ENCODE results near the gene ZNF439.
"Not testable (repeated sequence)": the region's sequence is repeated elsewhere in the genome, so short reads cannot be mapped to it uniquely, and the experiment has no call there.

The ZNF439 gene

DNA sequence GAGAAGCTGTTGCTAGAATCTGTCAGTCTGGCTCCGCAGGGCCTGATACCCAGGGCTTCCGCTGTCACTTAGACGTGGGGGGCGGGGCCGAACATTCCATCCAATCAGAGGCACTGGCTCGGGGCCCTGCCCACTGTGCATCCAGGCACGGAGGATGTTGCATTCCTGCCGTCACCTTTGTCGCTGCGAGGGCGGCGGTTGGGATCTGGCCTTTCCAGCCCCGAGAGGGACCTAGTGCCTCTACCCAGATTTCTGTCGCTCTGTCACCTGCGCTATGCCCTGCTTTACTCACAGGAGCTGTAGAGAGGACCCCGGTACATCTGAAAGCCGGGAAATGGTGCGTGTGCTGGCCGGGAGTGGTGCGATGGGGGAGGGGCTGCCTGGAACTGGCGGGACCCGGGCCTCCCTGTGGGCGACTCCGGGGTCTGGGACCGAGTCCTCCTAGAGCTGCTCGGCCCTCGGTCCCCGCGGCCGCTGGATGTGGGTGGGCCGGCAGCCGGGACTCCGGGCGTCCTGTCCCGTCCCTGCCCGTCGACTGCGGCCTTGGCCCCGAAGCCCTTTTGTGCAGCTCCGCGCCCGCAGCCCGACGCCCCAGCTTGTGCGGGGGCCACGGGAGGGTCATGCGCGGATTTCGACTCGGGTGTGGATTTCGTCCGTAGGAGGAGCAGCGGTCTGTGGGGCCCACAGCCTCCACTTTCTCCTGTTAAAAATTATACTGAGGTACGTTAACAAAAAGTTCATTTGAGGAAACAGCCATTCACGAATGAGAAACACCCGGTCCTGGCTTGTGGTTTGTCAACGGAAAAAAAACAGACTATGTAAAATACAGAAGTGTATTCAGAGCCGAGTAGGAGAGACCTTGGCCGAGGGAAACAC lies at the start of gene ZNF439:
ZNF439 (plus strand) TSS at position 133 of the 876 bp plus-strand sequence; CDS start at position 275, 142 bp downstream.
- peak; percentile 95 for DNase-seq (ENCODE audit: low spot score)

DNA sequence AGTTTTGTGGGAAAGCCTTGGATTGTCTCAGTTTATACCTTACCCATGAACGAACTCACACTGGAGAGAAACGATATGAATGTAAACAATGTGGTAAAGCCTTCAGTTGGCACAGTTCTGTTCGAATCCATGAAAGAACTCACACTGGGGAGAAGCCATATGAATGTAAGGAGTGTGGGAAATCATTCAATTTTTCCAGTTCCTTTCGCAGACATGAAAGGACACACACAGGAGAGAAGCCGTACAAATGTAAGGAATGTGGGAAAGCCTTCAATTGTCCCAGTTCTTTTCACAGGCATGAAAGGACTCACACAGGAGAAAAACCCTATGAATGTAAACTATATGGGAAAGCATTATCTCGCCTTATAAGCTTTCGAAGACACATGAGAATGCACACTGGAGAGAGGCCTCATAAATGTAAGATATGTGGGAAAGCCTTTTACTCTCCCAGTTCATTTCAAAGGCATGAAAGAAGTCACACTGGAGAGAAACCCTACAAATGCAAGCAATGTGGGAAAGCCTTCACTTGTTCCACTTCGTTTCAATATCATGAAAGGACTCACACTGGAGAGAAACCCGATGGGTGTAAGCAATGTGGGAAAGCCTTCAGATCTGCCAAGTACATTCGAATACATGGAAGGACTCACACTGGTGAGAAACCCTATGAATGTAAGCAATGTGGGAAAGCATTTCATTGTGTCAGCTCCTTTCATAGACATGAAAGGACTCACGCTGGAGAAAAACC lies 42.0 kb upstream of the ZNF439 start:
- no peak for DNase-seq (ENCODE audit: low spot score)

DNA sequence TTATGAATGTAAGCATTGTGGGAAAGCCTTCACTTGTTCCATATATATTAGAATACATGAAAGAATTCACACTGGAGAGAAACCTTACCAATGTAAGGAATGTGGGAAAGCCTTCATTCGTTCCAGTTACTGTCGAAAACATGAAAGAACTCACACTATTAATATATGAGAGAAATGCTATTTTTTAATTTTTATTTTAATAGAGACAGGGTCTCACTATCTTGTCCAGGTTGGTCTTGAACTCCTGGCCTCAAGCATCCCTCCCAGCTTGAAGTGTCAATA lies 41.5 kb upstream of the ZNF439 start:
- no peak for DNase-seq (ENCODE audit: low spot score)

DNA sequence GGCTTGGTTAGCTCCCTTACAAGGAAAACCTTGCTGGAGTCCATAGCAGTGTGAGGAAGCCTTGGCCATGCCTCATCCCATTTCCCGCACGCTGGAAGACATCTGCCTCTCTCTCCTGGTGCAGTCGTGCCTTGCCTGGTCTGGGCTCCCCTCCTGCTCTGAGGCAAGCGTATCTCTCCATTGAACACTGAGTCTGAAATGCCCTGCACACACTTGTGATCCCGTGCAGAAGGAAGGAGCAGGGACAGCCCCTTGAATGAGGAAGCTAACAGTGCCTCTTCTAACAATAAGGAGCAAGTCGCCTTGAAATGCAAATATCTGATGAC lies 34.9 kb upstream of the ZNF439 start:
- no peak for DNase-seq (ENCODE audit: low spot score)

DNA sequence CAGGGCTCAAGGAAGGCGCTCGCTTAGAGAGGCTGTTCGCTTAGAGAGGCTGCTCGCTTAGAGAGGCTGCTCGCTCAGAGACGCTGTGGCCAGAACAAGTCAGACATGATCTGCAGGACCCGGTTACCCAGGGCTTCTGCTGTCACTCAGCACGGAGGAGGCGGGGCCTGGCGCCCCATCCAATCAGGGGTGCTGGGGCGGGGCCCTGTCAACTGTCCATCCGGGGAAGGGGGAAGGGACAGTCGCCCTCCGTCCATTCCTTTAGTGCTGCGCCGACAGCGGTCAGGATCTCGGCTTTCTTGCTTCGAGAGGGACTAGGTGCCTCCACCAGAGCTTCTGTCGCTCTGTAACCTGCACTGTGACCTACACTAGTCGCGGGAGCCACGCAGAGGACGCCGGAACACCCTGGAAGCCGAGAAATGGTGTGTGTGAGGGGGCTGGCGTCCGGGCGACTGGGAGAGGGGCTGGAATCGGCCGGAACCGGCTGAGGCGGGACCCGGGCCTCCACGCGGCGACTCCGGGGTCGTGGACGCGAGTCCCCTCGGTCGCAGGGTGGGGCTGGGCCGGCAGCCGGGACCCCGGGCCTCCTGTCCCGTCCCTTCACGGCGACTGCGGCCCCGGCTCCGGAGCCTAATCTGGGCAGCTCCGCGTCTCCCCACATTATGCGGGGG lies 34.4 kb upstream of the ZNF439 start, which contains the start of gene ZNF440:
ZNF440 (plus strand) TSS at position 245 of the 671 bp plus-strand sequence; CDS start at position 420, 175 bp downstream.
- peak; percentile 98 for DNase-seq (ENCODE audit: low spot score)

DNA sequence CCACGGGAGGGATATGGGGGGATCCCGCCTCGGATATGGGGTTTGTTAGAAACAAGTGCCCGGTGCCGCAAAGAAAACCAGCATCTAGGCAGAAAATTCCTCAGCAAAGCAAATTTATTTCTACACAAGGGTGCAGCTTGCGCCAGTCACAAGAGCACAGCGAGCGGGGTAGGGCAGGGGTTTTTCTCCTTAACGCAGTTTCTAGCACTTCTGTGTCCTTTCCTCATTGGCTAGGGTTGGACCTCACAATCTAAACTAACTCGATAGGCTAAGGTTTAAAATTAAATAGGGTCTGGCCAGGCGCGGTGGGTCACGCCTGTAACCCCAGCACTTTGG lies 33.9 kb upstream of the ZNF439 start:
- peak; percentile 31 for DNase-seq (ENCODE audit: low spot score)

DNA sequence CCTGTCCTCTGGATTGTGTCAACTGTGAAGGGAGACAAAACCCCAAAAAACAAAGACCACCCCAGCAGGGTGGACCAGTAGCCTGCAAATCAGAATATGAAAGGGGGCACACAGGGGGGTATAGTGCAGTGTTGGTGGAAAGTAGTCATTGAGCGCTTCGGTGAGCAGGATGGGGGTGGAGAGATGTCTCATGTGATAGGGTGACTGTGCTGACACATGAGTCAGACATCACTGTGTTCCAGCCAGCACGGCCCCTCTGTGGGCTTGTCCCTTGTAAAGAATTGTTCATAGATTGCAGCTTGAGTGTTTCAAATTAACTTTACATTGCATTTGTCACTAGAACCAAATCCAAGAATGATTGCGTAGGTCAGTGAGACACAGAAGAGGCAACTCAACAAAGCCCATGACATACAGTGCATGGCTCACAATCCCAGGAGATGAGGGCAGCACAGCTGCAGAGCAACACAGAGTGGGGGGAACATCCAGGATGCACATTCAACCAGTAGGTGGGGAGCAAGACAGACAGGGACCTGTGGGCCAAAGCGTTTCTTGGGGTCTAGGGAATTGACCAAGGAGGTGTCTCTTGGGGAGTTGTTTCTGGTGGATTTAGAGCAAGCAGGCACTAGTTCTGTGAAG lies 26.9 kb upstream of the ZNF439 start:
- DNase-seq (ENCODE audit: low spot score) = no peak

DNA sequence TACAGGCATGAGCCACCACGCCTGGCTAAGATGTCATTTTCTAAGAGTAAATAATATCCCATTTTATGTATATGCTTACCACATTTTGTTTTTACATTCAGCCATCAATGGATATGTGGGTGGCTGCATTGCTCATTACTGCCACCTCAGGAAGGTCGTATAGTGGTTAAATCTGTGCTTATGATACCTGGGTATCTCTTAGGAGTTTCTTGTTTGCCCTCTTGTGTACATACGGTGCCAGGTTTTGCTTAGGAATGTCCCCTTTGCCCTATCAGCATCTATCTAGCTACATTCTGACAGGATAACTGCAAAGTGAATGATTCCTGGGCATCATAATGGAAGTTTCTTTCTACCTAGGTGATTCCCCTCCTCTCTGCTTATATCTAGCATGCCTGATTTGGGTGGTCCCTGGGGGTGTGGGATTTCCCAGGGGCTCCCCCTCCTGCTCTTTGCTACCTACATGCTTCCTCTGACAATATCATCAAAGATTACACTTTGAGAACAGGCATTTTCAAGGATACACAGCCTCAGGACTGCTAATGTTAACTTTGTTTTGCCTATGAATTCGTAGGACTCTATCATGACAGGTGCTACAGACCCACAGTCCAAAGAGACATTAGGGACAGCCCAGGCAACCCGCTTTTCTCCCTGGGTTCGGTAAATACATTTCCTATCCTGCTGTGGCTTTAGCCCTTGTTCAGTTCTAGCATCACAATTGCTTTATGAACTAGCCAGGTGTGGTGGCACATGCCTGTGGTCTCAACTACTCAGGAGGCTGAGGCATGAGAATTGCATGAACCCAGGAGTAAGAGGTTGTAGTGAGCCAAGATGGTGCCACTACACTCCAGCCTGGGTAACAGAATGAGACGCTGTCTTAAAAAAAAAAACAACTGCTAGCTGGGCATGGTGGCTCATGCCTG lies 19.3 kb upstream of the ZNF439 start:
- not testable (repeated sequence) for DNase-seq (ENCODE audit: low spot score)

DNA sequence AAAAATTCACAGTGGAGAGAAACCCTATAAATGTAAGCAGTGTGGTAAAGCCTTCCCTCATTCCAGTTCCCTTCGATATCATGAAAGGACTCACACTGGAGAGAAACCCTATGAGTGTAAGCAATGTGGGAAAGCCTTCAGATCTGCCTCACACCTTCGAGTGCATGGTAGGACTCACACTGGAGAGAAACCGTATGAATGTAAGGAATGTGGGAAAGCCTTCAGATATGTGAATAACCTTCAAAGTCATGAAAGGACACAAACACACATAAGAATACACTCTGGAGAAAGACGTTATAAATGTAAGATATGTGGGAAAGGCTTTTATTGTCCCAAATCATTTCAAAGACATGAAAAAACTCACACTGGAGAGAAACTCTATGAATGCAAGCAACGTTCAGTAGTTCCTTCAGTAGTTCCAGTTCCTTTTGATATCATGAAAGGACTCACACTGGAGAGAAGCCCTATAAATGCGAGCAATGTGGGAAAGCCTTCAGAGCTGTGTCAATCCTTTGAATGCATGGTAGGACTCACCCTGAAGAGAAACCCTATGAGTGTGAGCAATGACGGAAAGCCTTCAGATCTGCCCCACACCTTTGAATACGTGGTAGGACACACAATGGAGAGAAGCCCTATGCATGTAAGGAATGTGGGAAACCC lies 16.1 kb upstream of the ZNF439 start:
- no peak for DNase-seq (ENCODE audit: low spot score)

DNA sequence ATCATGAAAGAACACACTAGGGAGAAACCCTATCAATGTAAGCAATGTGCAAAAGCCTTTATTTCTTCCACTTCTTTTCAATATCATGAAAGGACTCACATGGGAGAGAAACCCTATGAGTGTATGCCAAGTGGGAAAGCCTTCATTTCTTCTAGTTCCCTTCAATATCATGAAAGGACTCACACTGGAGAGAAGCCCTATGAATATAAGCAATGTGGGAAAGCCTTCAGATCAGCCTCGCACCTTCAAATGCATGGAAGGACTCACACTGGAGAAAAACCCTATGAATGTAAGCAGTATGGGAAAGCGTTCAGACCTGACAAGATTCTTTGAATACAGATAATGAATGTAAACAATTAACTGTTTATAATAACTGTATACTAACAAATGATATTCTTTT lies 15.0 kb upstream of the ZNF439 start:
- no peak for DNase-seq (ENCODE audit: low spot score)

DNA sequence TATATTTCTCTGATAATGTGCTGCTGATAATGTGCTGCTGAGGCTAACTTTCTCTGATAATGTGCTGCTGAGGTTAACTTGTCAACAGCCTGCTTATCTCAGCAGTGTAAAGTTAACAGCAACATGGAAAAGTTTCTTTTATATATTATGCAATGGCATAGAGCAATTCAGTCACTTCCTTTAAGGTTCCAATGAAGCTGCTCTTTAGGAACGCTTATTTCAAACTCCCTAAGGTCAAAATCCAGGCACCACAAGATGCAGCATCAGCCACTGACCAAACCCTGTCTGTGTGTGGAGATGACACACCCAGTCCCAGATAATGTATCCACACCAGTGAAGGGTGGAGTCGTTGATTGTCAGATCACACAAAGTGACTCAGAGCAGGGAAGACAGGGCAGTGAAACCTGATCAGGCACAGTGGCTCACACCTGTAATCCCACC lies 12.9 kb upstream of the ZNF439 start:
- not testable (repeated sequence) for DNase-seq (ENCODE audit: low spot score)

DNA sequence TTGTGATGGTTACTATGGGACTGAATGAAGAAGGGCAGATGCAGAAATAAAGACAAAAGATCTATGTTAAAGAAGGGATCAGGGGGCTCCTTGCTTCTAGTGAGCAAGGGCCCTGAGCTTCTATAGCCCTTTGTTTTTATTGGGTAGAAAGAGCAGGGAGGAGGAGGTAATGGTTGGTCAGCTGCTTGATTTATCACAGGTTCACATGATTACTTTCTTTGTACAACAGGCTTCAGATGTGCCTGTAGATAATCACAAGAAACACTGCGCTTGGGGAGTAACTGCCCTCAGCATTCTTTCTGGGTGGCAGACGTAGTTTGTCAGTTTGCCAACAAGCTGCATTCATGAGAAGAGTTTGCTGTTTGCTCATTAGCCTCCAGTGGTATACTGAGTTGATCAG lies 4.8 kb upstream of the ZNF439 start:
- DNase-seq (ENCODE audit: low spot score) = no peak

DNA sequence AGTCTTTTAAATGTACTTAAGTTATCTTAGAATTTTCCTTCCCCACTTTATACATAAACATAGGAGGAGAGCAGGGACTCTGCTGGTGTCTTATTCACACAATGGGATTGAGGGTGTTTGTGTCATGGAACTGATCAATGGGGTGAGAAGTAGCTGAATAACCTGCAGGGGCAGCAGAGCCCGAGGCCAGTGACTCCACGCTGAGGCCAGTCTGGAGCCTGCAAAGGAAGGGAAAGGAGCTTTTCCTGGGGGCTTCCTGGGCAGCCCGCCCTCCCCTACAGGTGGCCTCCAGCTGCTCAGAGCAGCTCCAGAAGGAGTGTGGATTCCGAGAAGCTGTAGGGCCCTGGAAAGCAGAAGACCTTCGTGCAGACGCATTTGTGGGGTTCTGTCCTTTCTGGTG lies 911 bp upstream of the ZNF439 start:
- DNase-seq (ENCODE audit: low spot score) = not testable (repeated sequence)

DNA sequence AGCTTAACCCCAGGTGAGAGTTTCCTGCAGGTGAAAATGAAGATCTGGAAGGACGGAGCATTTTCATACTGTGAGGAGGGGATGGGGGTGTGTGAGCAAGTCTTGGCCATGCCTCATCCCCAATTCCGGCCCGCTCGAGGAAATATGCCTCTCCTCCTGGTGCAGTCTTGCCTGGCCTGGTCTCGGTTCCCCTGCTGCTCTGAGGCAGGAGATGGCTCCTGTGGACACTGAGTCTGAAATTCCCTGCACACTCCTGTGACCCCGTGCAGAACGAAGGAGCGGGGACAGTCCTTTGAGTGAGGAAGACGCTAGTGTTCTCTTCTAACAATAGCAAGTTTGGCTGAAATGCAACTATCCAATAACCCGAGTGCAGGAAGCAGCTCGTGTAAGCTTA lies 329 bp upstream of the ZNF439 start:
- DNase-seq (ENCODE audit: low spot score) = no peak

DNA sequence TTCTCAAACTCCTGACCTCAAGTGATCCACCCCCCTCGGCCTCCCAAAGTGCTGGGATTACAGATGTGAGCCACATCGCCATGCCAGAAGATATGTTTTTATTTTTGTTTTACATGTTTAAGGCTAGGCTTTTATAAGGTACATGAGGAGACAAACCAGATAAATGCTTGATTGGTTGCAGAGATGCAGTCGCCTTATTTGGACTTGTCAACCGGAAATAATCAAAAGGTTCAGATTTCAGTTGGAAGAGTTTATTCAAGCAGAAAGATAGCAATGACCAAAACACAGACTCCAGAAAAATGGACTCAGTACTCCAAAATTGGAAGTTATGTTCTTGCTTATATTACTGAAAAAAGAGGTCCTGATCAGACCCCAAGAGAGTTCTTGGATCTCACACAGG lies 1.8 kb downstream of the ZNF439 start:
- not testable (repeated sequence) for DNase-seq (ENCODE audit: low spot score)

DNA sequence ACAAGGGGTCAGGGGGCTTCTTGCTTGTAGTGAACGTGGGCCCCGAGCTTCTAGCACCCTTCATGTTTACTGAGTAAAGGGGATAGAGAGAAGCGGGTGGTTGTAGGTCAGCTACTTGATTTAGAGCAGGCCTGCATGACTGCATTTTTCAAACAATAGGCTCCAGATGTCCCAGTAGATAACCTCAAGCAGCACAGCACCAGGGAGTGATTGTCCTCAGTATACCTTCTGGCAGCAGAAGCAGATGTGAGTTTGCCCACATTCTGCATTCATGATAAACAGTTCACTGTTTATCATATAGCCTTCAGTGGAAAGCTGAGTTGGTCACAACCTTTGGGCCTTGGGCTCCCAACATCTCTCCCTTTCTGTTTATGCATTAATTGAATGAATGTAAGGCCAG lies 4.8 kb downstream of the ZNF439 start:
- no peak for DNase-seq (ENCODE audit: low spot score)

DNA sequence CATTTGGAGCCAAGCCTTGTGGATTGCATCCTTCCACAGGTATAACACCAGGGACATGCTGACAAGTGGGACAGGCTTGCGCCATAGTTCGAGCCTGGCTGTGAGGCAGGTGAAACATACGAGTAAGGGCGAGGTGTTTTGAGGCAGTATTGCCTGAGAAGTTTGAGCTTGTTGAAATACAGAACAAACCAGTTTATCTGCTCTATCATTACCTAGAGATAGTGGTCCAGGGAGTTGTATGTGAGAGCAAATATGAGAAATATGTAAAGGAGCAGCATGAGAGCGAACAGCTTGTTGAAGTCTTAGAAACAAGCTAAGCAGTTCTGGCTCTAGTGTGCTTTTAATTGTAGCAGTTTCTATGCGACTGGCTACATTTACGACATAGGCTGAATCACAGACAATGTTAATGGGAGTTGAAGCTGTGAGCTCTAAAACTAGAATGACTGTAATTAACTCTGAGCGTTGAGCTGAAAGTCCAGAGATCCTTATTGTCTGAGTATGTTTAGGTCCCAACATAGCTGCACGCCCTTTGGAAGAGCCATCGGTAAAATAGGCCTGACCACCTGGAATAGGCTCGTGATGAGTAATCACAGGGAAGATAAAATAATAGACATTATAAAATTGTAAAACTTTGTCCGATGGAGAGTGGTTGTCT lies 8.2 kb downstream of the ZNF439 start:
- no peak for DNase-seq (ENCODE audit: low spot score)

DNA sequence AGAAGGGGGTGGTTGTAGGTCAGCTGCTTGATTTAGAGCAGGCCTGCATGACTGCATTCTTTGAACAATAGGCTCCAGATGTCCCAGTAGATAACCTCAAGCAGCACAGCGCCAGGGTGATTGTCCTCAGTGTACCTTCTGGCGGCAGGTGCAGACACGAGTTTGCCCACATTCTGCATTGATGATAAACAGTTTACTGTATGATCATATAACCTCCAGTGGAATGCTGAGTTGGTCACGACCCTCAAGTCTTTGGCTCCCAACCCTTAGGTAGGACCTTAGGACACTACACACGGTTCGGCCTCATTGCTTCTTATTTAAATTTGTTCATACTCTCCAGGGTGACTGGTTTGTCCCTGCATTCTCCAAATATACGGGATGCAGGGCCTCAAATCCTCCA lies 12.2 kb downstream of the ZNF439 start:
- DNase-seq (ENCODE audit: low spot score) = no peak

DNA sequence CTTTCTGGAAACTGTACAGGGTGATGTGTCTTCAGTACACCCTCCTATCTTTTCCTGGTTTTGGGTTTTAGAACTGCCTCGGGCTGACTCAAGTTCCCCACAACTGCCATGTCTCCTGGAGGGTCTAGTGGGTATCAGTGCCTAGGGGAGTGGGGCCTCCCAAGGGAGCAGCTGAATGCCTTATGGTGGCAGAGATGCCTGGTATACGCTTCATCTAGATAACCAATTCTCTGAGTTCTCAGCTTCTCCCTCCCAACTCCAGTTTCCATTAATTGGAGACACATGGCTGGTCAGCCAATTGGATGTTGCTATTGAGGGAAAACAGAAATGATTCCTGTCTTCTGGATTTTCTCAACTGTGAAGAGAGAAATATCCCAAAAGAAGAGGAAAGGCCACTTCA lies 12.8 kb downstream of the ZNF439 start:
- DNase-seq (ENCODE audit: low spot score) = no peak

DNA sequence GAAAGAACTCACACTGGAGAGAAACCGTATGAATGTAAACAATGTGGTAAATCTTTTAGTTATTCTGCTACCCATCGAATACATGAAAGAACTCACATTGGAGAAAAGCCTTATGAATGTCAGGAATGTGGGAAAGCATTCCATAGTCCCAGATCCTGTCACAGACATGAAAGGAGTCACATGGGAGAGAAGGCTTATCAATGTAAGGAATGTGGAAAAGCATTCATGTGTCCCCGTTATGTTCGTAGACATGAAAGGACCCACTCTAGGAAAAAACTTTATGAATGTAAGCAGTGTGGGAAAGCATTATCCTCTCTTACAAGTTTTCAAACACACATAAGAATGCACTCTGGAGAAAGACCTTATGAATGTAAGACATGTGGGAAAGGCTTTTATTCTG lies 19.2 kb downstream of the ZNF439 start:
- not testable (repeated sequence) for DNase-seq (ENCODE audit: low spot score)
